ENCODE results near the gene GAREM1.

DNA sequence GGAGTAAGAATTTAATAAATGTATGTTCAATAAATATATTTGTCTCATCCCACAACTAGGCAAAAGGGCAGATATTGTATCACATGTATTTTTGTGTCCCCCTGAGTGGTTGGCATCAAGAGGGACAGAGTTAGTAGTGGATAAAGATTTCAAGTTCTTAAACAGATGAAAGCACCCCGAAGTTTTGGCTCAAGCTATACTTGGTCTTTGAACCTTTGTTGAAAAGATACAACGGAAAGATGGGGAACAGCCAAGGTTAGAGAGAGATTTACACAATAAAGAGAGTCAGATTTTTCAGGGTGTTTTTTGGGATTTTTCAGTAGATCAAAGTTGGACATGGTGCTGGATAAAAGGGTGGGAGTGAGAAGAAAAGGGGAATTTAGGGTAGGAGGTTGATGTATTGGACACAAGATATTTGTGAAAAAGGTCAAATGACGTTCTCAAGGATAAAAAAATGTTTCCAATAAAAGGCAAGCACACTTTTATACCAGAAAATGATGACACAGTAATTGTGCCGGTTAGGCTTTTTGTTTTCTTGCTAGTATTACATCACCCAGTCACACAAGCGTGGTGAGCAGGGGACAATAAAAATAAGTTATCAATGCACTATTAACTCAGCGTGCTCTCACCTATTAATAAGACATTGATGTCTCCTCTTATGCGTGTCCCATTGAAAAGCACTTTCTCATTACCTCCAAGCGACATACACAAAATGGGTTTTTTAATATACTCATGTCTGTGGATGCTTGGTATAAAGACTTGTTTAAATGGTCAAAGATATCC lies 221.3 kb downstream of the GAREM1 start:
- TF ChIP-seq POLR2A (IDR thresholded peaks at IDR 0.05) (no peak), EP300 (IDR thresholded peaks at IDR 0.05) (no peak), POLR2AphosphoS5 (IDR thresholded peaks at IDR 0.05) (no peak)
